ENCODE measurements around the gene SYT12.

Gene SYT12

DNA sequence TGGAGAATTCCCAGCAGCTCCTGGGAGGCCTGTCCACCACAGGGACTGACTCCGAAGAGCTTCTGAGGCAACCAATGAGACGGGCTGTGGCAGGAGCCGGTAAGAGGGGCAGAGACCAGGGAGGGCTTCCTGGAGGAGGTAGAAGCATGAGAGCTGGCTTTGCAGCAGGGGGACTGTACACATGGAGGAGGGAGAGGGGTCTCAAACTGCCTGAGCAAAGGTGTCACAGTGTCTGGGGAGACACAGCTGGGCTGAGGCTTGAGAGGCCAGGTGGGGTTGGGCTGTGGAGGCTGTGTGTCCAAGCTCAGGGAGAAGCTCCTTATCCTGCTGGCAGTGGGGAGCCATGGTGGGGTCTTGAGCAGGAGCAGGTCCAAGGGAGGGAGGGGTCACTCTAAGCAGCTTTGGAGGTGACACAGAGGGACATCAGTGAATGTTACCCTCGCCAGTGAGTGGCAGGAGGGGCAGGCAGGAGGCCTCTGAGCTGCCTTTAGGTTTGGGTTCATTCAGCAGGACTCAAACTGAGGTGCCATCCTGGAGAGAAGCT is 29.1 kb downstream of the SYT12 start:
- H3K9me2 ChIP-seq (replicated peaks; ENCODE audit: low read depth, low read length) = no peaks in the 10 kb centered on the region
- H3K4me1 ChIP-seq (ENCODE audit: insufficient read depth, low read length, poor library complexity, severe bottlenecking) = no peaks in the 10 kb centered on the region
- no peak overlapping the region for H3K4me3 ChIP-seq (ENCODE audit: low read length, poor library complexity, severe bottlenecking)
- no peaks in the 10 kb centered on the region for H4K20me1 ChIP-seq (ENCODE audit: insufficient read depth, low read length, poor library complexity, severe bottlenecking)
- H3K36me3 ChIP-seq (ENCODE audit: insufficient read depth, low read length) = no peaks in the 10 kb centered on the region
- TF ChIP-seq EZH2phosphoT487 (IDR thresholded peaks at IDR 0.05; ENCODE audit: borderline replicate concordance) (no peak), CTCF (conservative IDR thresholded peaks at IDR 0.05; ENCODE audit: low read length) (no peak)
- no peaks in the 10 kb centered on the region for H3K9me3 ChIP-seq (ENCODE audit: insufficient read depth, low read depth, low read length)
- no peak overlapping the region for H3K9ac ChIP-seq (ENCODE audit: low read depth, low read length, poor library complexity, severe bottlenecking)
- no peaks in the 10 kb centered on the region for H3K27me3 ChIP-seq (ENCODE audit: insufficient read depth, low read length, poor library complexity, severe bottlenecking)
- no peak overlapping the region for H3K4me2 ChIP-seq (ENCODE audit: low read depth, low read length, poor library complexity, severe bottlenecking)
- no peaks in the 10 kb centered on the region for H3F3A ChIP-seq (ENCODE audit: low read depth)
- H3K79me2 ChIP-seq (ENCODE audit: insufficient read depth, low read length) = no peaks in the 10 kb centered on the region
- H2AFZ ChIP-seq (ENCODE audit: low read length) = no peak overlapping the region

DNA sequence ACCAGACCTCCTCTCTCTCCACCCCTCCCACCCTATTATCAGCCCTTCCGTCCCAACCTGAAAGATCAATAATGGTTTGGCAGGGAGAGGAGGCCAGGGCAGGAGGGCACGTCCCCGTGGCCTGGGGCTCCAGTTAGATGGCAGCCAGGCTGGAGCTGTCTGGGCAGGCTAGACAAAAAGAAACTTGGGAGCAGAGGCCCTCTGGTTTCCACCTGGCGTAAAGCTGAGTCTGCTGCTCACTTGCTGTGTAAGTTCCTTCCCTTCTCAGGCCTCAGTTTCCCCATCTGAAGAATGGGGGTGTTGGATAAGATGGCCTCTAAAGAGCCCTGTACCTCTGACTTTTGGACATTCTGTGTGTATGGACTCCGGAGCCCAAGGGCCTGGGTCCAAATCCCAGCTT is 30.0 kb downstream of the SYT12 start:
- no peaks in the 10 kb centered on the region for H3K79me2 ChIP-seq (ENCODE audit: insufficient read depth, low read length)
- no peaks in the 10 kb centered on the region for H3K9me3 ChIP-seq (ENCODE audit: insufficient read depth, low read depth, low read length)
- no peaks in the 10 kb centered on the region for H3K36me3 ChIP-seq (ENCODE audit: insufficient read depth, low read length)
- no peak overlapping the region for H2AFZ ChIP-seq (ENCODE audit: low read length)
- H3K4me3 ChIP-seq (ENCODE audit: low read length, poor library complexity, severe bottlenecking) = no peak overlapping the region
- no peaks in the 10 kb centered on the region for H3F3A ChIP-seq (ENCODE audit: low read depth)
- H3K4me2 ChIP-seq (ENCODE audit: low read depth, low read length, poor library complexity, severe bottlenecking) = no peak overlapping the region
- H3K9me2 ChIP-seq (replicated peaks; ENCODE audit: low read depth, low read length) = no peaks in the 10 kb centered on the region
- H3K9ac ChIP-seq (ENCODE audit: low read depth, low read length, poor library complexity, severe bottlenecking) = no peak overlapping the region
- H4K20me1 ChIP-seq (ENCODE audit: insufficient read depth, low read length, poor library complexity, severe bottlenecking) = no peaks in the 10 kb centered on the region
- H3K4me1 ChIP-seq (ENCODE audit: insufficient read depth, low read length, poor library complexity, severe bottlenecking) = no peaks in the 10 kb centered on the region
- H3K27me3 ChIP-seq (ENCODE audit: insufficient read depth, low read length, poor library complexity, severe bottlenecking) = no peaks in the 10 kb centered on the region
- TF ChIP-seq CTCF (conservative IDR thresholded peaks at IDR 0.05; ENCODE audit: low read length) (no peak), EZH2phosphoT487 (IDR thresholded peaks at IDR 0.05; ENCODE audit: borderline replicate concordance) (no peak)

DNA sequence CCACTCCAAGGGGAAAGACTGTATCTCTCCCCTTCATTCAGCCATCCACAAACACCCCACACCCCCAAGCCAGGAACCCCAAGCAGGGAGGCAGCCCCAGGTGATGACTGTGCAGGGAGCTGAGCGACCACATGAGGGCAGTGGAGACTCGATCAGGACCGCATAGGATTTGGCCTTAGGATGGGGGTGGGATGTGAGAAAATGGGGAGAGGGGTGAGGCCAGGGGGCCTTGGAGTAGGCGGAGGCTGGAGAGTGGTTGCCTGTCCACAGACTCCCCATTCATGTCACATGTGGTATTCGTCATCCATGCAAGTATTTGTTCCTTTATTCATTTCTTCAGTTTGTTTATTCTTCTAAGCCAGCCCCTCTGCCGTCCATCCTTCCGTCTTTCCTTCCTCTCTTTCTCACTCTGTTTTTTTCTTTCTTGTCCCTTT is 31.0 kb downstream of the SYT12 start:
- Histone ChIP-seq H3K79me2 (ENCODE audit: insufficient read depth, low read length) (no peaks in the 10 kb centered on the region), H3K9me2 (replicated peaks; ENCODE audit: low read depth, low read length) (no peaks in the 10 kb centered on the region), H3K4me2 (ENCODE audit: low read depth, low read length, poor library complexity, severe bottlenecking) (no peak overlapping the region), H2AFZ (ENCODE audit: low read length) (no peak overlapping the region), H3K4me3 (ENCODE audit: low read length, poor library complexity, severe bottlenecking) (no peak overlapping the region), H3K36me3 (ENCODE audit: insufficient read depth, low read length) (no peaks in the 10 kb centered on the region), H4K20me1 (ENCODE audit: insufficient read depth, low read length, poor library complexity, severe bottlenecking) (no peaks in the 10 kb centered on the region), H3K9ac (ENCODE audit: low read depth, low read length, poor library complexity, severe bottlenecking) (no peak overlapping the region), H3K27me3 (ENCODE audit: insufficient read depth, low read length, poor library complexity, severe bottlenecking) (no peaks in the 10 kb centered on the region), H3K9me3 (ENCODE audit: insufficient read depth, low read depth, low read length) (no peaks in the 10 kb centered on the region), H3K4me1 (ENCODE audit: insufficient read depth, low read length, poor library complexity, severe bottlenecking) (no peaks in the 10 kb centered on the region), H3F3A (ENCODE audit: low read depth) (no peaks in the 10 kb centered on the region)
- TF ChIP-seq CTCF (conservative IDR thresholded peaks at IDR 0.05; ENCODE audit: low read length) = peak; percentile 78
- no peak for TF ChIP-seq EZH2phosphoT487 (IDR thresholded peaks at IDR 0.05; ENCODE audit: borderline replicate concordance)

All from Loucy (cell line).